Mesothelial cell of epicardium (in vitro differentiated cells): ENCODE results near the gene TNS1. TPM values are rescaled to one million over a fixed set of nuclear protein-coding genes. Genes with fewer than 3 reads are reported as not detected.
A peak's percentile ranks its signal among the peaks of the same experiment; 100 is the strongest.

Experiments used
- DNase-seq, 2 experiments: peaks; one replicate each; pipeline ENCODE4 v3.0.0; 2021; ENCODE audit warnings: low spot score in 2 of 2; ENCODE audit not compliant: unreplicated experiment in 2 of 2
- H3K27ac Mint-ChIP-seq: 2 replicates; pipeline ENCODE4 v1.8.0; 2021; ENCODE audit warnings: mixed read lengths
- H3K27me3 Mint-ChIP-seq: 2 replicates; pipeline ENCODE4 v1.8.0; 2021; ENCODE audit warnings: low read depth, mixed read lengths
- H3K36me3 Mint-ChIP-seq: 2 replicates; pipeline ENCODE4 v1.8.0; 2021; ENCODE audit warnings: mixed read lengths
- H3K4me1 Mint-ChIP-seq: 2 replicates; pipeline ENCODE4 v1.8.0; 2021; ENCODE audit warnings: mixed read lengths
- H3K4me3 Mint-ChIP-seq: 2 replicates; pipeline ENCODE4 v1.8.0; 2021; ENCODE audit warnings: mild to moderate bottlenecking, moderate library complexity, mixed read lengths
- H3K9me3 Mint-ChIP-seq: 2 replicates; pipeline ENCODE4 v1.8.0; 2021; ENCODE audit warnings: mixed read lengths
- total RNA-seq: library from RNA; stranded (reverse); gene quantifications from 3 replicates; pipeline ENCODE4 v1.2.1, GENCODE V29; 2021
- TF ChIP-seq, protein P1 (sequence below): fragments of 200-600 bp; sonication (generic); IDR thresholded peaks from one replicate; pipeline ENCODE4 v1.5.0; 2021; ENCODE audit warnings: antibody characterized with exemption; ENCODE audit not compliant: unreplicated experiment

TNS1 gene
- total RNA-seq, 1 donor from 2014 or later, result 130 TPM

DNA sequence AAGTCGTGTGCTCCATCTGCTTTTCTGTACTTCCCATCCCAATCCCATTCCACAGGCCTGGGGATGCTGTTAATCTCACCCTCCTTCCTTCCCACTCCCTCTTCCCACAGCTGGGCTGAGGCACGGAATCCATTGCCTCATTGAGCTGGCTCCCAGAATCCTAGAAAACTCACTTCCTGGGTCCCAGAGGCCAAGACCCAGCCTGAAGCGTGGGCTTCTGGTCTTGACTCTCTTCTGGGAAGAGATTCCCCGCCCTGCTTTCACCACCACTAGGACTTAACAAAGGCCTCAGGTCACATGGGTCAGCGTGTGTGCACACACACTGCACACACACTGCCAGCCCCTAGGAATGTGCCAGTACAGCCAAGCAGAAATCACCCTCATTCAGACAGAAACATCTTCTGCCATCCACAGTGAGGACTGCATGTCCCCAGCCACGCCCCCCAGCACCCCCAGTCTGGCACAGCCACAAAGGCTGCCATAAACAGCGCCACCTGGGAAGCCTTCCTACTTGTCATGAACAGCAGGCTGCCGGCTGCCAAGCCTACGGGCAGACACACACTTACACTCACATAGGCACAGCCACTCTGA lies 165.8 kb downstream of the TNS1 start:
- TF ChIP-seq, protein P1, sequence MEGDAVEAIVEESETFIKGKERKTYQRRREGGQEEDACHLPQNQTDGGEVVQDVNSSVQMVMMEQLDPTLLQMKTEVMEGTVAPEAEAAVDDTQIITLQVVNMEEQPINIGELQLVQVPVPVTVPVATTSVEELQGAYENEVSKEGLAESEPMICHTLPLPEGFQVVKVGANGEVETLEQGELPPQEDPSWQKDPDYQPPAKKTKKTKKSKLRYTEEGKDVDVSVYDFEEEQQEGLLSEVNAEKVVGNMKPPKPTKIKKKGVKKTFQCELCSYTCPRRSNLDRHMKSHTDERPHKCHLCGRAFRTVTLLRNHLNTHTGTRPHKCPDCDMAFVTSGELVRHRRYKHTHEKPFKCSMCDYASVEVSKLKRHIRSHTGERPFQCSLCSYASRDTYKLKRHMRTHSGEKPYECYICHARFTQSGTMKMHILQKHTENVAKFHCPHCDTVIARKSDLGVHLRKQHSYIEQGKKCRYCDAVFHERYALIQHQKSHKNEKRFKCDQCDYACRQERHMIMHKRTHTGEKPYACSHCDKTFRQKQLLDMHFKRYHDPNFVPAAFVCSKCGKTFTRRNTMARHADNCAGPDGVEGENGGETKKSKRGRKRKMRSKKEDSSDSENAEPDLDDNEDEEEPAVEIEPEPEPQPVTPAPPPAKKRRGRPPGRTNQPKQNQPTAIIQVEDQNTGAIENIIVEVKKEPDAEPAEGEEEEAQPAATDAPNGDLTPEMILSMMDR, result no peak
- H3K27ac Mint-ChIP-seq, result peak overlapping the region; percentile 84
- H3K4me3 Mint-ChIP-seq, result no peak overlapping the region
- H3K4me1 Mint-ChIP-seq, result peaks cover 6% of the 10 kb centered on the region
- no peaks in the 10 kb centered on the region for H3K27me3 Mint-ChIP-seq
- DNase-seq, result no peak
- no peaks in the 10 kb centered on the region for H3K9me3 Mint-ChIP-seq
- peaks cover 13% of the 10 kb centered on the region for H3K36me3 Mint-ChIP-seq

DNA sequence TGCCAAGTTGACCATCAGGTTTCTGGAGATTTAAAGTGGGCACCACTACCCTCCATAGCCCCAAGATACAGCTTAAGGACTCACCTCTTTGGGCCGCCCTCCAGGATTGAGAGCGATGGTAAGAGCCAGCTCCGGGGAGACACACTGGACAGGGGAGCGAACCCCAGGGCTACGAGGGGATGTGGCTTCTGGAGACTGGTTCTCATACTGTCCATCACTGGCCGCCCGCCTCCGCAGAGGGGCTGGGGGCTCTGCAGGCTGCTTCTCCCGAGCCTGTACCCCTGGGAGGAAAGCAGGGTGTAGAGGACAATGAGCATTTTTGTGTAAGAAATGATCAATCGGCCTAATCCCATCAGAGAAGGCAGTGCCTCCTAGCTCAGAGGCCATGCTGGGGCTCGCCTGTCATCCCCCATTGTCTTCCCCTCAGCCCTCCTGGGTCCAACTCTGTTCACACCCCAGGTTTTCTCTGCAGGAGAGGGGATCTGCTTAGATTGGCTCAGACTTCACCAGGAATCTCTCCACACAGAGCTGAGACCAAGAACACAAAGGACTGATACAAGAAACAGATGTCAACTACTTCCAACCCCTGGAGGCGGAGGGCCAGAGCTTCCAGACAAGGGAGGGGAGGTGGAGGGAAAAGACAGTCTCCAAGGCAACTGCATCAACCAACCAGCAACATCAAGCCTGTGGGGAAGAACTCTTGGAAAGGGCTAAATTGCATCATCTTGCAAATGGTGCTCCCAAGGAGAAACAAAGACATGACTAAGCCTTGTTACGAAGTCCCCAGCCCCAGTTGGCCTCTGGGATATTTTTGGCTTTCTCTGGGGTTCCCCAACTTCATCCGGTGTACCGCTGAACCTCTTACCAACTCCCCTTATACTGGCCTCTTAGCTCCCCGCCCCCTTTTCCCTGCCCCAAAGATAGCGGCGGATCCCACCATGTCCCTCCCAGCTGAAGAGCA lies 166.6 kb downstream of the TNS1 start:
- no peaks in the 10 kb centered on the region for H3K27me3 Mint-ChIP-seq
- no peak overlapping the region for H3K4me3 Mint-ChIP-seq
- no peaks in the 10 kb centered on the region for H3K9me3 Mint-ChIP-seq
- no peak for DNase-seq
- peaks cover 13% of the 10 kb centered on the region for H3K36me3 Mint-ChIP-seq
- peaks cover 6% of the 10 kb centered on the region for H3K4me1 Mint-ChIP-seq
- H3K27ac Mint-ChIP-seq, result peak overlapping the region; percentile 84
- TF ChIP-seq, protein P1, result no peak

DNA sequence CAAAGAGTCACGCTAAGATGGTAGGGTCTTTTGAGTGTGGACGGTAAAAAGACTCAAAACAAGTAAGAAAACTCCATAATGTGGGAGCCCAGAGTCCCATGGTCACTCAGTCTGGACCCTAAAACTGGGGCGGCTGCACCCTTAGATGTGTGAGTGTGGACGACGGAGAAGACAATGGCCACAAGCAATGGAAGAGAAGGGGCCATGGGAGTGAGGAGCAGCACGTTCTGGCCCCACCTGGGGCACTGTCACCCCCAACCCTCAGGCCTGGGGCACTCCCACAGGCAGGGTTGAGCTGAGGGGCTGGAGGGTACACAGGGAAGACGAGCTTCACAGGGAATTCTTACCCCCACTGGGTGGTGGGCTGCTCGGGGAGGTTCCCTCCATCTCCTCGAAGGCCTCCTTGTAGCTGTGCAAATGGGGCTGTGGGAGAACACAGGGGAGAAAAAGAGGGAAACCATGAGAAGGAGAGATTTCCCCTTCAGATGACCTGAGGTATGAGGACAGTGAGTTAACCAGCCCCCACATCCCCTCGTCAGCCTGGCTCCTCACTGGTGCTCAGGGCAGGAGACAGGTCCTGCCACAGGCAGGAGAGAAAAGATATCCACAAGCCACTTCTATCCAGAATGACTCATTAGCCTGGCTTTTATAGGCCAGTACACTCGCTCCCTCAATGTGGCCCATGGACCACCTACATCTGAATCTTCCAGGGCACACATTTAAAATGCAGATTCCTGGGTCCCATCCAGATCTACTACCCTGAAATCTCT lies 167.9 kb downstream of the TNS1 start:
- H3K4me3 Mint-ChIP-seq, result no peak overlapping the region
- no peak overlapping the region for H3K27ac Mint-ChIP-seq
- no peak for DNase-seq
- no peaks in the 10 kb centered on the region for H3K27me3 Mint-ChIP-seq
- peaks cover 15% of the 10 kb centered on the region for H3K36me3 Mint-ChIP-seq
- TF ChIP-seq, protein P1, result no peak
- peaks cover 6% of the 10 kb centered on the region for H3K4me1 Mint-ChIP-seq
- no peaks in the 10 kb centered on the region for H3K9me3 Mint-ChIP-seq

DNA sequence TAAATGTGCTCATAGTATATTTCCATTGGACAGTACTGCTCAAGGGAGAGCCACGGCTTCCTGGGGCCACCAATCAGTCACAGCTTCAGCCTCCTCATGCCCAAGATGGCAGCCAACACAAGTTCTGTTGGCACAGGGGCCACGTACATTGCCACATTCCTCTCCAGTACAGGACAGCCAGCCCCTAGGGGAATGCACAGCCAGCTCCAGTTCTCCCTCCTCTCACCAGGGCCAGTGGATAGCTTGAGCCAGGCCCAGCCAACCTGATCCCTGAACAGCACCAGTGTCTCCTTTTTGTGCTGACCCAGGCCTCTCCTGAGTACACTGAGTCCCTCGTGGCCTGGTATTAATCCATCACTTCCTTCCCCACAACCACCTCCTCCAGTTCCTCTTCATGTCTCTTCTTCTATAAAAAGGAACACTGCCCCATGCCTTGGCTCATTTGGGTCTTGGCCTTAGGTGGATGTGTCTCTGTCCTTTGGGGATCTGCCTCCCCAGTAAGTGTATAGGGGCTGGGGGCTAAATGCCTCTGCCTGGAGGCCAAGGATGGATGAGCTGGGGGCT lies 168.7 kb downstream of the TNS1 start:
- Mint-ChIP-seq H3K4me3 (no peak overlapping the region), H3K27me3 (no peaks in the 10 kb centered on the region), H3K4me1 (peaks cover 6% of the 10 kb centered on the region), H3K27ac (no peak overlapping the region), H3K9me3 (no peaks in the 10 kb centered on the region), H3K36me3 (peaks cover 20% of the 10 kb centered on the region)
- no peak for DNase-seq
- TF ChIP-seq, protein P1, result no peak

DNA sequence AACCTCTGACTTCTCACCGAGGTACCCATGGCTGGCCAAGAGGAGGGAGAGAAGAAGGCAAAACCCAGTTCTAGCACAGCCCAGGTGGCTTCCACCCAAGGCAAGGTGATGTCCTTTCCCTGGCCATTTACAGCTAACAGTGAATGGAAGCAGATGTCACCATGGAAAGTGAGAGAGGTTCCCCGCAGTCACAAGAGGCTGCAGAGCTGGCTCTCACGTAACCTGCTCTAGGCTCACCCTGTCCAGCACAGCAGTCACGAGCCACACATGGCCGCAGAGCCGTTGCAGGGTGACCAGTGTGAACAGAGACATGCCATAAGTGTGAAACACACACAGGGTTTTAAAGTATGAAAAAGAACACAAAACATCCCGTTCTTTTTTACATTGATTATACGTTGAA lies 169.4 kb downstream of the TNS1 start:
- Mint-ChIP-seq H3K9me3 (no peaks in the 10 kb centered on the region), H3K27me3 (no peaks in the 10 kb centered on the region), H3K36me3 (peaks cover 21% of the 10 kb centered on the region), H3K4me1 (peaks cover 6% of the 10 kb centered on the region), H3K27ac (no peak overlapping the region), H3K4me3 (no peak overlapping the region)
- DNase-seq, result no peak
- TF ChIP-seq, protein P1, result no peak
